Esophagus mucosa (tissue), 1 donor: ENCODE results near the gene GRHL3. TPM values are rescaled to one million over a fixed set of nuclear protein-coding genes. Genes with fewer than 3 reads are reported as not detected.
A peak's percentile ranks its signal among the peaks of the same experiment; 100 is the strongest.

Experiments used
- ATAC-seq: fragments of 200-7000 bp; cut with Tn5 transposase; one replicate; pipeline ENCODE4 v1.9.1; 2020
- total RNA-seq: library from RNA; stranded (reverse); gene quantifications from one replicate; pipeline ENCODE4 v1.2.4, GENCODE V29; 2023
- donor health status: DM: yes; HTN: yes; CAD: no.

The GRHL3 gene
- total RNA-seq, 1 donor from 2014 or later = 177 TPM

- ATAC-seq = peak; percentile 5
Measured at GRCh38 chr1:24344090-24344742, 25.1 kb downstream of the GRHL3 start.

GRCh38 chr1:24345334-24345733, 26.2 kb downstream of the GRHL3 start:
- ATAC-seq = no peak

DNA sequence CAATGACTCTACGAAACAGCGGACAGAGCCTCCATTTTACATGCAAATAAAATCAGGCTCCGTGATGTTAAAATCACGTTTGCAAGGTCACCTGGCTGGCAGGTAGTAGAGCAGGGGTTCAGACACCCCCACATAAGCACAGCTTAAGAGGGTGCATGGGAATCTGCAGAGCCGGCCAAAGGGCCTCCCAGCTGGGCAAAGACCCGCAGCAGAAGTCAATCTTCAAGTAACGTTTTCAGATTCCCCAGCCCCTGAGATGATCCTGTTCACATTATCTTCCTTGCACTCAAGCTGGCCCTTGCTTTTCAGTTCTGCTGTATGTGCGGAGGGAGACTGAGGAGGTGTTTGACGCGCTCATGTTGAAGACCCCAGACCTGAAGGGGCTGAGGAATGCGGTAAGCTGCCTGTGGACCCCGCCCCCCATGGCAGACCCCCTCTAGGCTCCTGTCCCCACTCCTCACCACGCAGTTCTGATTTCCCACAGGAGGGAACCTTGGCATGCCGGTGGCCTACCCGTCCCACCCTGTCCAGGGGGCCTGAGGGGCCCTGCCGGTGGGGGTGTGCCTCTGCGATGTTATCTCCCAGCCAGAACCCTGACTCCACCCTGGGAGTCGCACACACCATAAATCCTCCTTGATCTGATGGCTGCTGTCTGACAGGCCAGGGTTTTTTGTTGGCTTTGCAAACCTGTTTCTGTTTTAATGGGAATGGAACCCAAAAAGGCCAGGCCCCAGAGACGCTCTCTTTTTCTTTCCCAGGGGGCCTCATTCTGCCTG, 28.2 kb downstream of the GRHL3 start:
- ATAC-seq = no peak

- ATAC-seq = no peak
Measured at GRCh38 chr1:24348196-24348595, 29.0 kb downstream of the GRHL3 start.

GRCh38 chr1:24349891-24350290, 30.7 kb downstream of the GRHL3 start:
- ATAC-seq = no peak

- no peak for ATAC-seq
Measured at GRCh38 chr1:24351247-24351646, 32.1 kb downstream of the GRHL3 start.

GRCh38 chr1:24351918-24352627, 32.9 kb downstream of the GRHL3 start:
- ATAC-seq = no peak

DNA sequence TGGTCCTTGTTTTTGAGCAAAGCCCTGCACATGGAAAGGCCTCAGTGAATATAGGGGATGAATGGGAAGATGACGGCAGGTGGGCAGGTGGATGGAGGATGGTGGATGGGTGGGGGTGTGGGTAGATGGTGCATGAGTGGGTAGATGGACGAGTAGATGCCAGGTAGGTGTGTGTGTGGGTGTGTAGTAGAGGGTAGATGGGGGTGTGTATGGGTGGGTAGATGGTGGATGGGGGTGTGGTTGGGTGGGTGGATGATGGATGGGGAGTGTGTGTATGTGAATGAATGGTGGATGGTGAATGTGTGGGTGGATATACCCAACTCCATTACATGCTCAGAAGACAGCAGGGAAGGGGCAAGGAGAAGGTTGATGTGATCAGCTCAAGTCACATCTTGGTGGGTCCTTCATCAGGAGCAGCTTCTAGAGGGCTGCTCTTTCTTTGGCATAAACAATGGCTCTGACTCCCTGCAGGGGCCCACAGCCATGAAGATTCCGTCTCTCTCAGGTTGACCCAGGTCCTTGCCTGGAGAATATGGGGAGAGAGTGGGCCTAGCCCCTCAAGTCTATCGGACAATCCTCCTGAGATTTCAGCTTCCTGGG, 34.2 kb downstream of the GRHL3 start:
- ATAC-seq = peak; percentile 4

GRCh38 chr1:24355466-24355865, 36.3 kb downstream of the GRHL3 start:
- no peak for ATAC-seq

GRCh38 chr1:24357038-24357437, 37.9 kb downstream of the GRHL3 start:
- no peak for ATAC-seq

DNA sequence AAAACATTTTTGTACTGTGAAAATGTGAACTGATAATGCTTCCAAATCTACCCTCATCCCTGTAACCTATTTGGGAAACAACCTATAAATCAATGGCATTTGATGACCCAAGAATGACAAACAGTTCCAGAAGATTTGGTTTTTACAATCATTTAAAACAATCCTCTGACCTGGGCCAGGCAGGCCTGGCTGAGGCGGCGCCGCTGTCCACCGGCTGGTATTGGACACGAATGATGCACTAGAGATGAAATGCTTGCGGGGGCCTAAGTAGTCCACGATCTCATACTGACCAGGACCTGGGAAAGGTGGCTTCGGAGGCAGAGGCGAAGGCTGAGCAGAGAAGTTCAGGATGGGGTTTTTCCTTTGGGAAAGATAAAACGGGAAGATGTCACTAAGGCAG, 41.5 kb downstream of the GRHL3 start:
- ATAC-seq = no peak

GRCh38 chr1:24361811-24362210, 42.7 kb downstream of the GRHL3 start:
- no peak for ATAC-seq

GRCh38 chr1:24362396-24362795, 43.2 kb downstream of the GRHL3 start:
- ATAC-seq = no peak

- ATAC-seq = peak; percentile 57
Measured at GRCh38 chr1:24362982-24363614, 43.9 kb downstream of the GRHL3 start.

DNA sequence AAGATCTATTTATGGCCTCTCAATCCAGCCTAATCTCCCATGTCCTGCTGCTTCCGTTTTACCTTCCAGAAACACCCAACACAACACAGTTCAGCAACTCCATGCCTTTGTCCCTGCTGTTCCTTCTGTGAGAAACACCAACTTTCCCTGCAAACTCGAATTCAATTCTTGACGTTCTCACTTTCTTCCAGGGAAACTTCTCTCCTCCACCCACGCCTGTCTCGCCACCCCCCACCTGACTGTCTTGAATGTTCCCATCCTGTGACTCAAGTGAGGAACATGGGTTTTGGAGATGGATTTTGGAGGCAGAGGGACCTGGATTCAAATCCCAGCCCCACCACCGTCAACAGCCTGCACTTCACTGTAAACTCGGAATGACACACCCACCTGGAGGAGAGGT, 44.8 kb downstream of the GRHL3 start:
- no peak for ATAC-seq

- ATAC-seq = peak; percentile 53
Measured at GRCh38 chr1:24364605-24364974, 45.4 kb downstream of the GRHL3 start.

GRCh38 chr1:24364975-24365678, 46.0 kb downstream of the GRHL3 start:
- ATAC-seq = peak; percentile 81

DNA sequence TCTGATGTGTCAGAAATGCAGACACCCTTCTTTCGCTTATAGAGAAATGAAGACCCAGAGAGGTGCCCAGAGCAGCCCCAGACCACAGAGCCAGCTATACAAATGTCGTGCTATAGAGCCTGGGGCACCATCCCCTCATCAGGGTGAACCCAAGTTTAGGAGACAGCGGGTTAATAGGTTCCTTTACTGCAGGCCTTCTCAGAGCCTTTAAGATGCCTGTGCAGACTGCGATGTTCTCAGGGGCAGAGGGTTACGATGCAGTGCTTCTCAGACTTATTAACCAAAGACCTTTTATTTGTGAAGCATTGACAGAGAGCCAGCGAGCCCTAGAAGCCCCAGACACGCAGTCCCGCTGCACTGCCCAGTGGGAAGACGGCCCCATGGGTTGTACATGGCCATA, 47.5 kb downstream of the GRHL3 start:
- ATAC-seq = no peak

- peak; percentile 38 for ATAC-seq
Measured at GRCh38 chr1:24369199-24369598, 50.0 kb downstream of the GRHL3 start.

DNA sequence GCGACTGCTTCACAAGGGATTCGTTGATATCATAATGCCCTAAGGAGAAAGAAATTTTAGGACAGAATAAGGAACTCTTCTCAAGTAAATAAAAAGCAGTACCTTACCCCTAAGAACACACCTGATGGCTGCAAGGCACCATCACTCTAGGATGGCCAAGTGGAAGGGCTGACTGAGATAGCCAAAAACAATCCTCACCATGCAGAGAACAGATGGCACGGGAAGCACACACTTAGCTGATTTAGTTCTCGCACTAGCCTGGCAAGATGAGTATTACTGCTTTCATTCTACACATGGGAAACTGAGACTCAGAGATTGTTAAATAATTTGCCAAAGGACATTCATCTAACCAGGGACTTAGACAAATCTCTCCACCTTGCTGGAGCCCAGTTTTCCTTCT, 50.6 kb downstream of the GRHL3 start:
- ATAC-seq = no peak

DNA sequence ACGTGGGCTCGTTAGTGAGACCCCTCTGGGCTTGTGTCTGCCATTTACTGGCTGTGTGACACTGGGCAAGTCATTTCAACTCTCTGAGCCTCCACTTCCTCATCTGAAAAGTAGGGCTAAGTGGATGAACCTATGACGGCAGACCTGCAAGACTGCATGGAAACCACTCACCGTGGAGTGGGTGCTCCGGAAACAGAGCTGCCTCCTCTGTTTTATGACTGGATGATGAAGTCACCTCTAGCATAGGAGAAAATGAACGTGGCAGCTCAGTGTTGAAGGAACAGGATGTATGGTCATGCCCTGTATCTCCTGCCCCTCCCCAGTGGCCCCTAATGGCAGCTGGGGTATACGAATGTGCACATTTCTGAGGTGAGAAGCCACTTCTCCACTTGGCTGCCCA, 53.9 kb downstream of the GRHL3 start:
- ATAC-seq = peak; percentile 72

- ATAC-seq = peak; percentile 36
Measured at GRCh38 chr1:24373710-24374109, 54.6 kb downstream of the GRHL3 start.
